Muscle of leg (tissue), 11 donors: ENCODE results near the gene PTPRN2. TPM values are rescaled to one million over a fixed set of nuclear protein-coding genes. Genes with fewer than 3 reads are reported as not detected.

Experiments used
- DNase-seq: peaks from one replicate; pipeline ENCODE4 v3.0.0; 2013
- H3K27ac ChIP-seq: one replicate; pipeline ENCODE4 v1.5.1; 2013; ENCODE audit warnings: mild to moderate bottlenecking, low read length, control low read depth
- H3K27me3 ChIP-seq: one replicate; pipeline ENCODE4 v1.6.1; 2013; ENCODE audit warnings: low read length; ENCODE audit not compliant: control insufficient read depth, insufficient read depth
- H3K36me3 ChIP-seq: one replicate; pipeline ENCODE4 v1.6.1; 2013; ENCODE audit warnings: low read length; ENCODE audit not compliant: control insufficient read depth, insufficient read depth
- H3K4me1 ChIP-seq: one replicate; pipeline ENCODE4 v1.6.1; 2013; ENCODE audit warnings: low read length; ENCODE audit not compliant: control insufficient read depth, insufficient read depth
- H3K4me3 ChIP-seq: one replicate; pipeline ENCODE4 v1.5.1; 2013; ENCODE audit warnings: low read length, control low read depth
- H3K9me3 ChIP-seq: replicated peaks from 2 replicates; pipeline ENCODE4 v1.6.1; 2013; ENCODE audit warnings: low read depth, low read length; ENCODE audit not compliant: control insufficient read depth
- WGBS: methylation state at CpG from one replicate; pipeline ENCODE4 v1.1.5; 2013; ENCODE audit warnings: missing lambda C conversion rate; ENCODE audit not compliant: insufficient coverage; 5-methylcytosine and 5-hydroxymethylcytosine counted together
- polyA plus RNA-seq, 8 donors: library from polyadenylated mRNA; unstranded; fragments of 120-200 nt; gene quantifications; one replicate each; pipeline versions ENCODE4 v1.2.1 to v1.2.3, GENCODE V29; 2013; ENCODE audit warnings: inconsistent platforms in 1 of 8, low replicate concordance in 1 of 8; ENCODE audit not compliant: insufficient read length in 8 of 8, insufficient read depth in 1 of 8
- total RNA-seq: library from RNA; stranded (reverse); fragments of 120-200 nt; gene quantifications from one replicate; pipeline ENCODE4 v1.2.4, GENCODE V29; 2013

The PTPRN2 gene
- total and polyA plus RNA-seq, 9 donors = 1.4 to 2.9 (median 2.3) TPM

GRCh38 chr7:157497744-157498651 lies 1089.6 kb downstream of the PTPRN2 start:
- H3K4me3 ChIP-seq = no peak overlapping the region
- H3K27ac ChIP-seq = no peak overlapping the region
- no peaks in the 10 kb centered on the region for H3K4me1 ChIP-seq
- H3K36me3 ChIP-seq = no peaks in the 10 kb centered on the region
- DNase-seq = no peak
- 76% methylated on average over 23 of the region's 33 CpGs for WGBS
- no peaks in the 10 kb centered on the region for H3K9me3 ChIP-seq
- peaks cover 12% of the 10 kb centered on the region for H3K27me3 ChIP-seq

GRCh38 chr7:157497367-157497743 lies 1090.3 kb downstream of the PTPRN2 start:
- Histone ChIP-seq H3K27ac (no peak overlapping the region), H3K36me3 (no peaks in the 10 kb centered on the region), H3K9me3 (no peaks in the 10 kb centered on the region), H3K4me1 (no peaks in the 10 kb centered on the region), H3K4me3 (no peak overlapping the region), H3K27me3 (peaks cover 9% of the 10 kb centered on the region)
- DNase-seq = no peak
- WGBS = 69% methylated on average over 8 of the region's 8 CpGs

GRCh38 chr7:157496416-157497275 lies 1091.0 kb downstream of the PTPRN2 start:
- 63% methylated on average over 23 of the region's 31 CpGs for WGBS
- Histone ChIP-seq H3K27ac (no peak overlapping the region), H3K4me1 (no peaks in the 10 kb centered on the region), H3K27me3 (peaks cover 9% of the 10 kb centered on the region), H3K4me3 (no peak overlapping the region), H3K36me3 (no peaks in the 10 kb centered on the region), H3K9me3 (no peaks in the 10 kb centered on the region)
- no peak for DNase-seq

GRCh38 chr7:157495594-157495993 lies 1092.0 kb downstream of the PTPRN2 start:
- H3K4me3 ChIP-seq = no peak overlapping the region
- no peaks in the 10 kb centered on the region for H3K36me3 ChIP-seq
- H3K27ac ChIP-seq = no peak overlapping the region
- peaks cover 4% of the 10 kb centered on the region for H3K9me3 ChIP-seq
- peaks cover 9% of the 10 kb centered on the region for H3K27me3 ChIP-seq
- no peak for DNase-seq
- H3K4me1 ChIP-seq = no peaks in the 10 kb centered on the region
- WGBS = 51% methylated on average over 11 of the region's 13 CpGs

GRCh38 chr7:157495177-157495553 lies 1092.5 kb downstream of the PTPRN2 start:
- Histone ChIP-seq H3K4me3 (no peak overlapping the region), H3K27me3 (peaks cover 9% of the 10 kb centered on the region), H3K9me3 (peaks cover 4% of the 10 kb centered on the region), H3K36me3 (no peaks in the 10 kb centered on the region), H3K27ac (no peak overlapping the region), H3K4me1 (no peaks in the 10 kb centered on the region)
- no peak for DNase-seq
- WGBS = no CpG with 5 or more reads among the region's 2 CpGs

- no peak overlapping the region for H3K27ac ChIP-seq
- WGBS = 59% methylated on average over 9 of the region's 12 CpGs
Measured at GRCh38 chr7:157494506-157495176, 1093.0 kb downstream of the PTPRN2 start.

GRCh38 chr7:157493776-157494175 lies 1093.8 kb downstream of the PTPRN2 start:
- WGBS = 73% methylated on average over 3 of the region's 4 CpGs
- no peak overlapping the region for H3K4me3 ChIP-seq
- no peaks in the 10 kb centered on the region for H3K4me1 ChIP-seq
- no peaks in the 10 kb centered on the region for H3K36me3 ChIP-seq
- H3K27me3 ChIP-seq = peaks cover 9% of the 10 kb centered on the region
- no peak overlapping the region for H3K27ac ChIP-seq
- no peak for DNase-seq
- peaks cover 4% of the 10 kb centered on the region for H3K9me3 ChIP-seq

More at GRCh38 chr7:157494506-157495176, 1093.0 kb downstream of the PTPRN2 start:
- peaks cover 9% of the 10 kb centered on the region for H3K27me3 ChIP-seq
- DNase-seq = no peak
- no peaks in the 10 kb centered on the region for H3K36me3 ChIP-seq
- H3K4me1 ChIP-seq = no peaks in the 10 kb centered on the region
- H3K4me3 ChIP-seq = no peak overlapping the region
- H3K9me3 ChIP-seq = peaks cover 4% of the 10 kb centered on the region

- 54% methylated on average over 3 of the region's 5 CpGs for WGBS
Measured at GRCh38 chr7:157493017-157493416, 1094.6 kb downstream of the PTPRN2 start.

GRCh38 chr7:157490465-157490912 lies 1097.1 kb downstream of the PTPRN2 start:
- 57% methylated on average over 2 of the region's 8 CpGs for WGBS
- H3K27ac ChIP-seq = no peak overlapping the region
- H3K4me1 ChIP-seq = no peaks in the 10 kb centered on the region

More at GRCh38 chr7:157493017-157493416, 1094.6 kb downstream of the PTPRN2 start:
- H3K36me3 ChIP-seq = no peaks in the 10 kb centered on the region
- H3K27ac ChIP-seq = no peak overlapping the region
- H3K4me1 ChIP-seq = no peaks in the 10 kb centered on the region
- H3K9me3 ChIP-seq = peaks cover 4% of the 10 kb centered on the region
- peaks cover 9% of the 10 kb centered on the region for H3K27me3 ChIP-seq
- no peak overlapping the region for H3K4me3 ChIP-seq
- DNase-seq = no peak

More at GRCh38 chr7:157490465-157490912, 1097.1 kb downstream of the PTPRN2 start:
- no peak overlapping the region for H3K4me3 ChIP-seq
- H3K27me3 ChIP-seq = peaks cover 9% of the 10 kb centered on the region
- H3K36me3 ChIP-seq = no peaks in the 10 kb centered on the region
- DNase-seq = peak; percentile 60
- peaks cover 4% of the 10 kb centered on the region for H3K9me3 ChIP-seq
